ENCODE measurements around the gene NENF.
"Not testable (repeated sequence)": the region's sequence is repeated elsewhere in the genome, so short reads cannot be mapped to it uniquely, and the experiment has no call there.

Gene NENF

DNA sequence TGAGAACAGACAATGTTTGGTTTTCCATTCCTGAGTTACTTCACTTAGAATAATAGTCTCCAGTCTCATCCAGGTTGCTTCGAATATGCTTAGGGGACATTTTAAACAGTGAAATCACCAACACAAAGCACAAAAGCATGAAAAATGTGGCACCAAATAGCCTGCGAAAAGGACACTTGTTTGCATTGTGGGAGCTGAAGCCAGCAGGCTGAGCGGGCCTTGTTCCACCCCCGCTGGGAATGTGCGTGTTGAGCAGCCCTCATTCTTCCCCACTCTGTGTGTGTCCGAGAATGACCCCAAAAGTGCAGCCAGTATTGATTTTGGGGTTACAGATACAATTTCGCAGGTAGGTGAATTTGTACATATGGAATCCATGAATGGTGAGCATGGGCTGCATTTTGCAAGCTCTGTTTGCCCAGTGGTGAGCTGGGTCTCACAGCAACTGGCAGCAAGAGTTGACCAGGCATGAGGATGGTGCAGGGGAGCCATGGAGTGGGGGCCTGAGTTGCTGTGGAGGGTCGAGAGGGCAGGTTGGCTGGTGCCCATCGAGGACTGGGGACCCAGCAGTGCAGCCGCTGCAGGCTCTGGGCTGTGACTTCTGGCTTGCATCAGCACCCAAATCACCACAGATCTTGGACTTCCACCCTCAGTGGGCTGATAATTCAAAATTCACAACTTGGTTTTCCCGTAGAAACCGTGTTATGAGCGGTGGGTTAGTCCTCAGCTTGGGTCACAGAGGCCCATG is 29.4 kb downstream of the NENF start:
- DNase-seq, result no peak

DNA sequence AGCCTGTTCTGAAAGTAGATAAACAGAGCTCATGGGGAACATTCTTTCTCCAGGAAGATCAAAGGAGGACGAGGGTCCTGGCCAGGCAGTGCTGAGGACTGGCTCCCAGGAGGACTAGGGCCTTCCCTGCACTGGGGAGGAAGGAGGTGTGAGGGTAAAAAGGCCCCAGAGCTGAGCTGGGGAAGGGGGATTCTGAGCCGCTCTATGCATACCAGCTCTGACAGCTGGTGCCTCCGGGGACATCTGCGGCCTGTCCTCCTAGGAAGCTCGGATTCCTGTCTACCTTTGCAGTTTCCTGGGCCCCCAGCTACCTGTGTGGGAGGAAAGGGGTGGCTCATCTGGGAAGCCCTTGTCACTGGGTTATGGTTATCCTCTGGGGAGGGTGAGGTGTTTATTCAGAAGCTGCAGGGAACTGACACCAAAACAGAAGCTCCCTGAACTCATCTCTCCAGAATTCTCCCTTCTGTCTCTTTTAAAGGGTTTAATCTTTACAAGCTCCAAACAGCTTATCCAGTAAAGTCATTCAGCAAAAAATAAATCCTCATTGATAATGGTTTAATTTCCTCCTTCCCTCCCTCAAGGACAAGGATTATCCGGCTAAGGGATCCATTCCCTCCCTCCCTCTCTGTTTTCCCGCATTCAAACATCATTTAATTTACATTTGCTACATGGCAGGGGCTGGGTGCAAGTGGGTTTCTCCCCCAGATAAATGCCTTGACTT is 31.0 kb downstream of the NENF start:
- no peak for DNase-seq

- DNase-seq, result no peak
These were observed 32.6 kb downstream of the NENF start for GRCh38 chr1:212465311-212465710.

GRCh38 chr1:212466437-212466836 is 33.7 kb downstream of the NENF start:
- no peak for DNase-seq

GRCh38 chr1:212466898-212467650 is 34.4 kb downstream of the NENF start:
- DNase-seq, result no peak

- no peak for DNase-seq
These were observed 35.2 kb downstream of the NENF start for GRCh38 chr1:212467843-212468482.

DNA sequence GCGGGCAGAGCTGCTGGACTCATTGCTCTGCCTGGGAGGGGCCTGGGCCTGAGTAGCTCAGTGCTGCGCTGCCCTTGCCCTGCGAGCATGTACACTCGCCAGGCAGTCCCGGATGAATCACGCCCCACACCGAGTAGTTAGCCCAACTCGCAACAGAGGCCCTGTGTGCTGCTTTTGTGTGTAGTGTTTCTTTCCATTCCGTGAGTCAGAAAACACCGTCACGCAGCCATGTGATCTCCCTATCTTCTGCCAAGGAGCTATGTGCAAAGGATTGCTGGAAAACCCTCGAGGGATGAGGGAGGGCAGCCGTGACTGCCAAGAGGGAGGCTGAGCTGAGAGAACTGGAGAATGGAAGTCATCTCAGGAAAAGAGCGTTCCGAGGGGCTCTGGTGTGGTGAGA is 37.3 kb downstream of the NENF start:
- no peak for DNase-seq

DNA sequence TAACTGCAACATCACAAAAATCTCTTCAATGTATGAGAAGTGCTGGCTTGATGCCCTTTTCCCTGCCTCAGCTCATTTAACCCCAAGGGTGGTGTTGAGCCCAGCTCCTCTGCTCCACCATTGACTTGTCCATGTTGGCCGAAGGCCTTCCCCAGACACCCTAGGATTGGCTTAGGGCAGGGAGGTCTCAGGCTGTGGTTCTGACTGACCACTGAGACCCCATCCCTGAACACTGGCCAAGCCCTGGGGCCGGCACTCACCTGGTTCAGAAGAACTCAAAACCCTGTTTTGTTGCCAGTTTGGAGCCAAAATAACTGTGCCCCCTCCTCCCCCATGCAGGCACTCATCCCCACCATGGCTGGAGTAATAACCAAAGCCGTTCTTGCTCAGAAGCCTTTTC is 38.6 kb downstream of the NENF start:
- DNase-seq, result no peak

DNA sequence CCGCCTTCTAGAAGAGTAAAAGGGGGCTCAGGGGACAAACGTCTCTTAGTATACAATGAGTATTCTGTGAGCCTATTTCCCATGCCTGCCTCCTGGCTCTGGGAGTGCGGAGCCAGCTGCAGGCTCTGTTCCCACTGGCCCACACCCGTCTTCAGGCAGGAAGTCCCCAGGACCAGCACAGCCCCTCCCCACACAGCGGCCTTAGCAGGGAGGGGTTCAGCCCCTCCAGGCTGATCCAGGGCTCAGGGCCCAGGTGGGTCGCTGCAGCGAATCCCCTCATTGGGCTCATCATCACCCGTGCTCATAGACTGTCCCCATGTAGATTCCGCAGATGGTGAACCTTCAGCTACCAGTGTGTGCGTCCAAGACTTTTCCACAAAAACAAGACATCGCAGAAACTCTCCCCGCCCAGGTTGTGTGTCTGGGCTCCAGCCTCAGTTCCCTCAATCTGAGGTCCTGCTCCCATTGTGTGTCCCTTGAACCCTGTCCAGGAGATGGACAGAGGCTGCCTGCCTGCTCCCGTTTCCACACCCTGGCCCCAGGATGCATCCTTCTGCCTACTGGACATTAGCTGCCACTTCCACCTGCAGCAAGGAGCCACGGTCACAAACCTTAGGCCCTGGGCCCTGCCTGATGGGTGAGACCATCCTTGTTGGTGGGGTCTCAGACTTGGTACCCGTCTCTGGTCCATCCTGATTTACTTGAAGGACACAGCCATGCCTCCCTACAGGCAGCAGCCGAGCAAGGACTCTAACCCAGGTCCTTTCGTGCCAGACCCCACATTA is 39.4 kb downstream of the NENF start:
- DNase-seq, result no peak

DNA sequence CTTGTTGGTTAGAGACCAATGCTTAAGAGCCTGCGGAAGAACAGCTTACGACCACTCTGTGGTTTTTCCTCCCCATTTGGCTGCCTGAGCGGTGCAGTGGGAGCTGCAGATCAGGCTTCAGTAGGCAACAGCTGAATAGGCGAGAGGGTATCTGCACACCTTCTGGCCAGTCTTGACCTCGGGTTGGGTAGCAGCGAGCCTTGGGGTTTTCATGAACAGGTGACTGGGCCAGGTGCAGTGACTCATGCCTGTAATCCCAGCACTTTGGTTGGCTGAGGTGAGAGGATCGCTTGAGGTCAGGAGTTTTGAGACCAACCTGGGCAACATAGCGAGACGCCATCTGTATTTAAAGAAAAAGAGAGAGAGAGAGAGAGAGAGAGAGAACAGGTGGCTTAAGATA is 41.0 kb downstream of the NENF start:
- no peak for DNase-seq

DNA sequence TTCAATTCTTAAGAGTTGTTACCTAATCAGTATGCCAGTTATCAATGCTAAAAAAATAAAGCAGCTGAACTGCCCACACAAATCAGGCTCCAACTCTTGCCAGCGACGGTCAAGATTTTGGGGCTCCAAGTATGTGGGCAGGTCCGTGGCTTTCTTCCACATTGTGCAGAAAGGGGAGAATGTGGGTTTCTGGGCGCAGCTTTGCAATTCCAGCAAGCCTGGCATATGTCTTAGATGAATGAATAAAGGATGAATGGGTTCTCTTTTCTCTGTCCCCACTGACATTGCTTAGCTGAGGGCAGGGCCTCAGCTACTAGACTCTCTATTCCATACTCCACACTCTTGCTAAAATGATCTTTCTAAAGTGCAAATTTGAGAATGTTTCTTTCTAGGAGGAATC is 42.4 kb downstream of the NENF start:
- no peak for DNase-seq

DNA sequence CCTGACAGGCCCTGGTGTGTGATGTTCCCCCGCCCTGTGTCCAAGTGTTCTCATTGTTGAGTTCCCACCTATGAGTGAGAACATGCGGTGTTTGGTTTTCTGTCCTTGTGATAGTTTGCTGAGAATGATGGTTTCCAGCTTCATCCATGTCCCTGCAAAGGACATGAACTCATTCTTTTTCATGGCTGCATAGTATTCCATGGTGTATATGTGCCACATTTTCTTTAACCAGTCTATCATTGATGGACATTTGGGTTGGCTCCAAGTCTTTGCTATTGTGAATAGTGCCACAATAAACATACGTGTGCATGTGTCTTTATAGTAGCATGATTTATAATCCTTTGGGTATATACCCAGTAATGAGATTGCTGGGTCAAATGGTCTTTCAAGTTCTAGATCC is 43.1 kb downstream of the NENF start:
- not testable (repeated sequence) for DNase-seq

DNA sequence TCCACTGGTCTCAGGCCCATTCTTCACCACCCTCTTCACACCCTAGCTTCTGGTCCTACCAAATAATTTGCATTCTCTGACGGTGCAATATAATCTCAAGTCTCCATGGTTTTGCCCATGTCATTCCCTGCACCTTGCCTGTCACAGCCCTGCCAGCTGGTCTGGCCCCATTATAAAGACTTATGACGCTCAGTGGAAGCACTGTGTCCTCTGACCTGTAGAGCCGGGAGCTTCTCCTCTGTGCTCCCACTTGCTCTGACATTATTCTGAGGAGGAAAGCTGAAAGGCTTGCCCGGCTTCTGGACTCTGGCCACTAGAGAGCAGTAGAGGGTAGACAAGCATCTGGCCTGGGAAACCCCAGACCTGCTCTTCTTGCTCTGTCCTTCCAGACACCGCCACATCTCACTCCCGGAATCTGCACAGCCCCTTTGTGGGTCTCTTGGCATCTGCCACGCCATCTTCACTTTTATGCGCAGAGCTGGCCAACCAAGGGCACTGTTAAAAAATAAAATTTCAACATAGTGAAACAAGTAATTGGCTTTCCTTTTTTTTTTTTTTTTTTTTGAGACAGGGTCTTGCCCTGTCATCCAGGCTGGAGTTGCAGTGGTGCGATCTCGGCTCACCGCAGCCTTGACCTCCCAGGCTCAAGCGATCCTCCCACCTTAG is 44.4 kb downstream of the NENF start:
- DNase-seq, result peak; percentile 64

DNA sequence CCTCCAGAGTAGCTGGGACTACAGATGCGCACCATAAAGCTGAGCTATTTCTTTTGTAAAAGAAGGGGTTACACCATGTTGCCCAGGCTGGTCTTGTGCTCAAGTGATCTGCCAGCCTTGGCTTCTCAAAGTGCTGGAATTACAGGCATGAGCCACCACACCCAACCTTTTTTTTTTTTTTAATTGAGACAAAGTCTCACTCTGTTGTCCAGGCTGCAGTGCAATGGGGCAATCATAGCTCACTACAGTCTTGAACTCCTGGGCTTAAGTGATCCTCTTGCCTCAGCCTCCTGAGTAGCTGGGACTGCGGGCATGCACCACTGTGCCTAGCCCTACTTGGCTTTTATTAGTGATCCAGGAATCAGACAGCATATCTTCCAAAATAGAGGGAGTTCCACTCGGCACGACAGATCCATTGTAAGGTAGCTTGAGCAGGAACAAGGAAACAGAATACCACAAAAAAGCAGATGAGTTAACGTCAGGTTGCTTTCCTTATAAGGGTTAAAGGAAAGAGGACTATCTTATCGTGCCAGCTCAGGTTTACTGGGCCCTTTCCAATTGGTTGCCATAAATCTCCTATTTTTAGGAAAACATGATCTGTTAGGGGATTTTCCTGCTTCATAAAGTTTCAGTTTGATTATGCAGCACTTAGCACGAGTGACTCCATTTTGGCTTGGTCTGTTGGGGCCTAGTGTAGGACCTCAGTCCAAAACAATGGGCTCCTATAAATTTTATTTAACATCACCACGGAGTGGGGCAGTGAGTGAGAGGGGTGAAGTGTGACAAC is 45.2 kb downstream of the NENF start:
- no peak for DNase-seq

GRCh38 chr1:212478467-212479025 is 45.8 kb downstream of the NENF start:
- DNase-seq, result no peak

GRCh38 chr1:212479188-212479587 is 46.5 kb downstream of the NENF start:
- no peak for DNase-seq

- DNase-seq, result not testable (repeated sequence)
These were observed 48.2 kb downstream of the NENF start for GRCh38 chr1:212480711-212481437.

- DNase-seq, result no peak
These were observed 48.7 kb downstream of the NENF start for GRCh38 chr1:212481438-212481767.

DNA sequence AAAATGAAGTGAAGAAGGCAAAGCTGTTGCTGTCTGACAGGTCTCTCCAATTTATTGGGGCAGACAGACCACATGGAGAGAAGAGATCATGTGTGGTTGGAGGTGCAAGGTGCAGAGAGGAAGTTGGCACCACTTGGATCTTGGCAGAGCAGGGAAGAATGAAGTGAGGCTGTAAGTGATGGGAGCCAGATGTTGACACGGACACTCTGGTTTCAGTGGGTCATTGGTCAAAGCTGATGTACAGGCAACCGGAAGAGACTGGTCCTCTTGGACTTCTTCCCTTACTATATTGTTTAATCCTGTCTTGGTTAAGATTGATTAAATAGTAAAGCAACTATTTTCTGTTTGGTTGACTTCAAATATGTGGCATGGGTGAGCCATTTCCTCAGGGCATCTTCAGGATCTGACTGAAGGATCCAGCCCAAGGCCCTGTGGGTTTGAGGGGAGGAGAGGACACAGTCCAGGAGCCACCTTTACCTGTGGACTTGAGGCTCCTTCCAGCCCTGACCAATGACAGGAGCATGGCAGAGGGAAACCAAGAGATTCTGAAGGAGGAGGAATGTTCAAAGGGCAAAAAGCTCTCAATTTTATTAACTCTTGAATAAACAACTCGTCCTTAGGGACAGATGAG is 49.4 kb downstream of the NENF start:
- DNase-seq, result no peak
